SJSA1 (cell line): Measurements from ENCODE around the gene CD276. TPM values are rescaled to one million over a fixed set of nuclear protein-coding genes. Genes with fewer than 3 reads are reported as not detected.

Experiments used
- DNase-seq, 2 experiments: peaks; one replicate each; pipeline ENCODE4 v3.0.0-alpha.2; 2015 to 2020; ENCODE audit warnings: low spot score in 2 of 2, low read depth in 1 of 2
- H3K27ac ChIP-seq: fragments of 250-450 bp; sonication (Bioruptor Pico); 2 replicates; pipeline ENCODE4 v1.5.1; 2020; ENCODE audit warnings: mild to moderate bottlenecking, moderate library complexity
- H3K27me3 ChIP-seq: fragments of 250-450 bp; sonication (Bioruptor Pico); replicated peaks from 2 replicates; pipeline ENCODE4 v1.5.1; 2020; ENCODE audit warnings: mild to moderate bottlenecking, moderate library complexity
- H3K36me3 ChIP-seq: fragments of 250-450 bp; sonication (Bioruptor Pico); 2 replicates; pipeline ENCODE4 v1.5.1; 2020; ENCODE audit warnings: mild to moderate bottlenecking
- H3K4me1 ChIP-seq: fragments of 250-450 bp; sonication (Bioruptor Pico); replicated peaks from 2 replicates; pipeline ENCODE4 v1.6.1; 2021; ENCODE audit warnings: mild to moderate bottlenecking
- H3K4me3 ChIP-seq: fragments of 250-450 bp; sonication (Bioruptor Pico); 2 replicates; pipeline ENCODE4 v1.5.1; 2020; ENCODE audit warnings: mild to moderate bottlenecking
- H3K9me3 ChIP-seq: fragments of 250-450 bp; sonication (Bioruptor Pico); replicated peaks from 2 replicates; pipeline ENCODE4 v1.5.1; 2020; ENCODE audit warnings: mild to moderate bottlenecking
- total RNA-seq: library from RNA; depleted of rRNA; stranded (reverse); fragments of >200 nt; shearing (Covaris generic); gene quantifications from 2 replicates; pipeline ENCODE4 v1.2.3, GENCODE V29; 2014; rRNA removed

Gene CD276
- total RNA-seq, 1 experiment from 2014 or later: 81.2 TPM

DNA sequence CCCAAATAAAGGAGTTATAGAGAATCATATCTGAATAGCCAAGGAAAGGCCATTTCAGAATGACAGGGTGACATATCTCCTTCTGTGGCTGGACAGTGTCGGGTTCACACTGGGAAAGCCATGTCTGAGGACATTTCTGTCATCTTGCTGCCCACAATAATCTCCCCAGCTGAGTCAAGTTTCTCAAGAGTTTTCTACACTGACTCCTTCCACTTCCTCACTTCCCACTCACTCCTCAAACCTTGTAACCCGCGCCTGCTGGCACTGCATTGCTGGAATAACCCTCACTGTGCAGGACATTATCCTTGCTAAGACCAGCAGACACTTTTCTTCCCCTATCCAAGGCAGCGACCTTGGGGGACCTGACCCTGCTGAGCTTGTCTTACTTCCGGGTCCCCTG, 74.3 kb downstream of the CD276 start:
- H3K36me3 ChIP-seq: no peaks in the 10 kb centered on the region
- peaks cover 61% of the 10 kb centered on the region for H3K27me3 ChIP-seq
- DNase-seq: no peak
- H3K9me3 ChIP-seq: peaks cover 3% of the 10 kb centered on the region; the same call in 1 of the 2 replicates
- H3K4me3 ChIP-seq: no peak overlapping the region
- no peak overlapping the region for H3K27ac ChIP-seq
- H3K4me1 ChIP-seq: no peaks in the 10 kb centered on the region; the same call in 1 of the 2 replicates

DNA sequence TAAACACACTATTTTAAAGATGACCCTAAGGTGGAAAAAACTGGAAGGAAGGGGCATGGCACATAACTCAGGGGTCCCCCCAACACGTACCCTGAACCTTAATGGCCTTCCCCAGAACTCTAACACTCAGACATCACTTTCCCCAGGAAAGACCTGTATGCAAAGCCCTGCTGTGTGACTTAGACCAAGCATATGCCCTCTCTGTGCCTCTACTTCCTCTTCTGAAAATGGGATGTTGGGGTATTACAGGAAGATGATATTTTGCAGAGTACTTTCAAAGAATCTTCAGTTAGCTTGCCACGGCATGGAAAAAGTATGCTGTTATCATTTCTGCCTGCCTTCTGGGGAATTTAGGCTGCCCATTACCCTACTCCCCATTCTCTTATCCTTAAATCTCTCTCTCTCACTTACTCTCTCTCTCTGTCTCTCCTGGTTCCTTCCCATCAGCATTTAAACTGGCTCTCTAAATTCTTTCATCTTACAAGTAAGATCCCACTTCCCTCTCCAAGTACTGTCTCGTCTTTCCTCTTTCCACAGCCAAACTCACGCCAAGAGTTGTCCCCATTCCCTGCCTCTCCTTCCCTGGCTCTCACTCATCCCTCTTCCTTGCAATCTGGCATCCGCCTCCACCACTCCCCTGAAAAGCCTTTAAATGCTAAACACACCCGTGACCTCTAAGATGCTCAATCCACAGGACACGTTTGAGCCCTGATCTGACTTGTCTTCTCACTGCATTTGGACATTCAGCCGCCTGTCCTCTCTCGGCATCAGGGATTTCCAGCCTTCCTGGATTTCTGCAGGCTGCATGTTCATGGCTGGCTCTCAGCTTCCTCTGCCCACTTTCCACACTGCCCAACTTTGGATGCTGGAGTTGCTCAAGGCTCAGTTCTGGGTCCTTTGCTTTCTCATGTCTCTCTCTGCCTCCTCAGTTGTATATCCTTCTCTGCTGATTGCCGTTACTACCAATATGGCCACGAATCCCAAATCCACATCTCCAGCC, 76.4 kb downstream of the CD276 start:
- Histone ChIP-seq H3K4me1 (no peaks in the 10 kb centered on the region), H3K9me3 (peaks cover 3% of the 10 kb centered on the region; the same call in 1 of the 2 replicates), H3K36me3 (no peaks in the 10 kb centered on the region), H3K27me3 (peaks cover 51% of the 10 kb centered on the region), H3K4me3 (no peak overlapping the region), H3K27ac (no peak overlapping the region)
- no peak for DNase-seq

- peaks cover 31% of the 10 kb centered on the region for H3K27me3 ChIP-seq
Observed at GRCh38 chr15:73763931-73764330, 79.7 kb downstream of the CD276 start.

More at GRCh38 chr15:73763931-73764330, 79.7 kb downstream of the CD276 start:
- no peaks in the 10 kb centered on the region for H3K9me3 ChIP-seq
- no peaks in the 10 kb centered on the region for H3K36me3 ChIP-seq
- no peak overlapping the region for H3K27ac ChIP-seq
- no peak overlapping the region for H3K4me3 ChIP-seq
- DNase-seq: no peak
- no peaks in the 10 kb centered on the region for H3K4me1 ChIP-seq

Other genes starting within 250 kb of the CD276 start
- not detected in 2 replicates for gene REC114, start 241.2 kb upstream of the CD276 start, total RNA-seq
- 241 and 271 TPM in 2 replicates for gene NPTN, start 51.0 kb upstream of the CD276 start, total RNA-seq
- 0.09 TPM in 1 of 2 replicates, not detected in the other for gene INSYN1, start 69.0 kb downstream of the CD276 start, total RNA-seq
- not detected in 2 replicates for gene TBC1D21, start 189.2 kb downstream of the CD276 start, total RNA-seq
- 8.3 and 10.1 TPM in 2 replicates for gene LOXL1, start 242.1 kb downstream of the CD276 start, total RNA-seq